H9 (cell line): Measurements from ENCODE around the gene NUDT10. TPM values are rescaled to one million over a fixed set of nuclear protein-coding genes. Genes with fewer than 3 reads are reported as not detected.
A peak's percentile ranks its signal among the peaks of the same experiment; 100 is the strongest.

Source experiments
- DNase-seq: peaks from one replicate; pipeline ENCODE4 v3.0.0-alpha.2; 2017
- H2AFZ ChIP-seq: one replicate; pipeline ENCODE4 v1.6.1; 2013; ENCODE audit warnings: mild to moderate bottlenecking, low read length, control low read depth, moderate library complexity
- H2AK5ac ChIP-seq: 2 replicates; pipeline ENCODE4 v1.6.1; 2013; ENCODE audit warnings: low read length, control low read depth, mixed read lengths; ENCODE audit not compliant: insufficient read length
- H2BK120ac ChIP-seq: one replicate; pipeline ENCODE4 v1.6.1; 2013; ENCODE audit warnings: low read depth, mild to moderate bottlenecking, low read length, control low read depth, inconsistent platforms; ENCODE audit not compliant: poor library complexity, severe bottlenecking
- H2BK12ac ChIP-seq: 2 replicates; pipeline ENCODE4 v1.6.1; 2013; ENCODE audit warnings: low read length, control low read depth, mixed read lengths, low read depth; ENCODE audit not compliant: insufficient read length
- H2BK15ac ChIP-seq: 2 replicates; pipeline ENCODE4 v1.6.1; 2013; ENCODE audit warnings: low read depth, low read length, control low read depth
- H2BK20ac ChIP-seq: one replicate; pipeline ENCODE4 v1.6.1; 2013; ENCODE audit warnings: low read depth, mild to moderate bottlenecking, low read length, control low read depth, inconsistent platforms; ENCODE audit not compliant: poor library complexity, severe bottlenecking
- H2BK5ac ChIP-seq: 2 replicates; pipeline ENCODE4 v1.6.1; 2013; ENCODE audit warnings: low read length, control low read depth, mixed read lengths; ENCODE audit not compliant: insufficient read length
- H3K14ac ChIP-seq: 2 replicates; pipeline ENCODE4 v1.6.1; 2013; ENCODE audit warnings: low read length, control low read depth; ENCODE audit not compliant: insufficient read depth
- H3K18ac ChIP-seq: 2 replicates; pipeline ENCODE4 v1.6.1; 2013; ENCODE audit warnings: low read depth, mild to moderate bottlenecking, mixed read lengths, low read length, control low read depth; ENCODE audit not compliant: insufficient read length
- H3K23ac ChIP-seq: 2 replicates; pipeline ENCODE4 v1.6.1; 2013; ENCODE audit warnings: low read length, control low read depth, mixed read lengths, low read depth; ENCODE audit not compliant: insufficient read length
- H3K23me2 ChIP-seq: 2 replicates; pipeline ENCODE4 v1.6.1; 2013; ENCODE audit warnings: low read depth, mild to moderate bottlenecking, mixed read lengths, low read length, control low read depth; ENCODE audit not compliant: insufficient read length, poor library complexity, severe bottlenecking
- H3K27ac ChIP-seq: 2 replicates; pipeline ENCODE4 v1.5.1; 2013; ENCODE audit warnings: low read length, control low read depth, mixed read lengths, low read depth; ENCODE audit not compliant: insufficient read length
- H3K27me3 ChIP-seq: 2 replicates; pipeline ENCODE4 v1.6.1; 2013; ENCODE audit warnings: low read length, control low read depth, inconsistent platforms; ENCODE audit not compliant: insufficient read depth
- H3K4ac ChIP-seq: 2 replicates; pipeline ENCODE4 v1.6.1; 2013; ENCODE audit warnings: low read depth, mild to moderate bottlenecking, control low read depth, inconsistent platforms, low read length, moderate library complexity
- H3K4me1 ChIP-seq: 2 replicates; pipeline ENCODE4 v1.6.1; 2013; ENCODE audit warnings: low read length, control low read depth, inconsistent platforms; ENCODE audit not compliant: insufficient read depth
- H3K4me2 ChIP-seq: 2 replicates; pipeline ENCODE4 v1.6.1; 2013; ENCODE audit warnings: low read length, control low read depth, mixed read lengths; ENCODE audit not compliant: insufficient read length, insufficient read depth
- H3K56ac ChIP-seq: 2 replicates; pipeline ENCODE4 v1.6.1; 2013; ENCODE audit warnings: low read depth, mild to moderate bottlenecking, mixed read lengths, low read length, control low read depth; ENCODE audit not compliant: insufficient read length
- H3K79me1 ChIP-seq: 2 replicates; pipeline ENCODE4 v1.6.1; 2013; ENCODE audit warnings: low read depth, mild to moderate bottlenecking, moderate library complexity, low read length, control low read depth, inconsistent platforms; ENCODE audit not compliant: insufficient read depth, poor library complexity, severe bottlenecking
- H3K79me2 ChIP-seq: 2 replicates; pipeline ENCODE4 v1.6.1; 2013; ENCODE audit warnings: low read length, control low read depth, inconsistent platforms; ENCODE audit not compliant: insufficient read depth
- H3K9ac ChIP-seq: 2 replicates; pipeline ENCODE4 v1.6.1; 2013; ENCODE audit warnings: low read length, control low read depth, mixed read lengths; ENCODE audit not compliant: insufficient read length; ENCODE audit errors: extremely low read depth
- H3K9me3 ChIP-seq: one replicate; pipeline ENCODE4 v1.6.1; 2013; ENCODE audit warnings: low read depth, low read length, inconsistent platforms; ENCODE audit not compliant: control insufficient read depth
- H3T11ph ChIP-seq: one replicate; pipeline ENCODE4 v1.6.1; 2013; ENCODE audit warnings: mild to moderate bottlenecking, low read length, control low read depth, inconsistent platforms
- H4K20me1 ChIP-seq: one replicate; pipeline ENCODE4 v1.6.1; 2013; ENCODE audit not compliant: control insufficient read depth, insufficient read length, insufficient read depth
- H4K5ac ChIP-seq: 2 replicates; pipeline ENCODE4 v1.6.1; 2013; ENCODE audit warnings: low read depth, mild to moderate bottlenecking, mixed read lengths, low read length, control low read depth; ENCODE audit not compliant: insufficient read length
- H4K8ac ChIP-seq: replicated peaks from 2 replicates; pipeline ENCODE4 v1.6.1; 2013; ENCODE audit warnings: low read length, control low read depth, mixed read lengths, low read depth; ENCODE audit not compliant: insufficient read length
- H4K91ac ChIP-seq: 2 replicates; pipeline ENCODE4 v1.6.1; 2013; ENCODE audit warnings: low read depth, mild to moderate bottlenecking, moderate library complexity, mixed read lengths, low read length, control low read depth; ENCODE audit not compliant: insufficient read length
- H3K27ac Mint-ChIP-seq, 3 experiments: 2 replicates in 2 of 3; 3 replicates in 1 of 3; pipeline ENCODE4 v1.8.0; 2020 to 2021; ENCODE audit warnings: mixed read lengths in 3 of 3, mild to moderate bottlenecking in 1 of 3, moderate library complexity in 1 of 3
- H3K27me3 Mint-ChIP-seq: 2 replicates; pipeline ENCODE4 v1.8.0; 2021; ENCODE audit warnings: low read depth, mild to moderate bottlenecking, moderate library complexity, mixed read lengths
- H3K36me3 Mint-ChIP-seq, 3 experiments: 2 replicates in 2 of 3; 3 replicates in 1 of 3; pipeline ENCODE4 v1.8.0; 2020 to 2021; ENCODE audit warnings: low read depth in 3 of 3, mixed read lengths in 3 of 3; ENCODE audit not compliant: insufficient read depth in 1 of 3
- H3K4me1 Mint-ChIP-seq, 2 experiments: 2 replicates each; pipeline ENCODE4 v1.8.0; 2020; ENCODE audit warnings: mixed read lengths in 2 of 2
- H3K4me3 Mint-ChIP-seq, 2 experiments: 2 replicates in 1 of 2; 3 replicates in 1 of 2; pipeline ENCODE4 v1.8.0; 2020 to 2021; ENCODE audit warnings: mild to moderate bottlenecking in 2 of 2, mixed read lengths in 2 of 2, moderate library complexity in 1 of 2
- H3K9me3 Mint-ChIP-seq, 2 experiments: 2 replicates in 1 of 2; 3 replicates in 1 of 2; pipeline ENCODE4 v1.8.0; 2020; ENCODE audit warnings: mild to moderate bottlenecking in 2 of 2, mixed read lengths in 2 of 2, moderate library complexity in 1 of 2
- WGBS: extraction: QIAGEN DNeasy Blood & Tissue Kit; methylation state at CpG from one replicate; pipeline ENCODE4 v1.1.7; 2013; ENCODE audit warnings: missing lambda C conversion rate, low lambda C conversion rate, mixed read lengths; ENCODE audit not compliant: insufficient read length; ENCODE audit errors: extremely low coverage; 5-methylcytosine and 5-hydroxymethylcytosine counted together
- long read RNA-seq: library from polyadenylated mRNA; unstranded; transcript quantifications from one replicate; pipeline ENCODE4 v2.0.0, GENCODE V29; 2020
- total RNA-seq: library from RNA; stranded (reverse); gene quantifications from 2 replicates; pipeline ENCODE4 v1.2.1, GENCODE V29; 2021
- TF ChIP-seq, protein P1 (sequence below): fragments of 200-600 bp; sonication (generic); conservative IDR thresholded peaks from 3 replicates; pipeline ENCODE4 v1.8.0; 2021; ENCODE audit warnings: antibody characterized with exemption, mild to moderate bottlenecking

The NUDT10 gene
- 11.9 and 12.2 TPM in 2 replicates for total RNA-seq
- long read RNA-seq, transcript NUDT10-201 (2 exons, 1,917 nt), result major isoform, 105 of 106 reads
- long read RNA-seq, partial matches to known transcripts, result 0 of 106 reads
- long read RNA-seq, other reads (novel, unspliced or antisense), result 1 of 106 reads

DNA sequence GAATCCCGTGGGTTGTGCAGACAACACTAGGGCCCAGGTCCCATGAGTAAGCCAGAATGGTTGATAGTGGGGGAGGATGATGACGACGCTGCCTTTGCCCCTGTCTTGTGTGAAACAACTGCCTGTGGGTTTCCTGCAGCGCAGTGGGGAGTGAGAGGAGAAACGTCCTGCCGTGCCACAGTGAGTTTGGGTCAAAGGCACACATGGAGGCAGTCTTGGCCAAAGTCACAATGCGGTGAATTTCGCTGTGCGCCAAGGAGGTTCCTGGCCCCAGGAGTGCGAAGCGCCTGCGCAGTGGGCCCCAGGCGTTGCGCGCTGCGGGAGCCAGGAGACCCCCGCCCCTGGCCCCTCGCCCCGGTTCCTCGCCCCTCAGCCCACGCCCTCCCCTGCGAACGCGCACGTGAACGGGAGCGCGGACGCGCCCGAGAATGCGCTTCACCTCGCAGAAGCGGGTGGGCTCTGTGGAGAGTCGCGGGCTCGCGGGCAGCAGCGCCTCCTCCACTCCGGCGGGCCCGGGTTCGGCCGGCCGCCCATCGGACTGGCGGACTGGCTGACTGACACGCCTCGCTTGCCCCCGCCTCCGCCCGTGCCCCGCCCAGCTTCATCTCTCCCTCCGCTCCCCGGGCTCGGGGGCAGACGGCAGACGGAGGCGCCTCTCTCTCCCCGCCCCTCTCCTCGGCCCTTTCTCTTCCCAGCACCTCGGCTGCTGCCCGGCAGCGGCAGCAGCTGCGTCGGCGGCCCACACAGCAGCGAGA is at the start of gene NUDT10:
NUDT10 (plus strand) TSS at position 635 of the 755 bp plus-strand sequence. CDS start 144 bp downstream, outside the sequence.
- Histone ChIP-seq H3K14ac (peak within 1 kb of the TSS; percentile 57; the same call in 1 of the 2 replicates), H3K79me1 (no peaks in the 10 kb centered on the region), H2BK20ac (no peak within 1 kb of the TSS), H2AFZ (no peak within 1 kb of the TSS), H3K79me2 (no peaks in the 10 kb centered on the region; the same call in 1 of the 2 replicates), H2BK15ac (no peak within 1 kb of the TSS), H3K4me2 (peak within 1 kb of the TSS; percentile 49), H3K4me1 (no peaks in the 10 kb centered on the region), H3K27ac (no peak within 1 kb of the TSS), H3K56ac (no peak within 1 kb of the TSS), H4K91ac (no peak within 1 kb of the TSS), H3K9me3 (peaks cover 17% of the 10 kb centered on the region), H3K27me3 (no peaks in the 10 kb centered on the region), H2BK12ac (no peak within 1 kb of the TSS), H3K23me2 (no peaks in the 10 kb centered on the region), H4K8ac (no peak within 1 kb of the TSS), H4K5ac (no peak within 1 kb of the TSS), H3K18ac (peak within 1 kb of the TSS; percentile 84), H3K9ac (peak within 1 kb of the TSS; percentile 66), H4K20me1 (no peaks in the 10 kb centered on the region), H2BK5ac (no peak within 1 kb of the TSS), H3K4ac (no peak within 1 kb of the TSS), H3T11ph (no peak within 1 kb of the TSS), H3K23ac (no peak within 1 kb of the TSS), H2BK120ac (no peak within 1 kb of the TSS), H2AK5ac (no peak within 1 kb of the TSS)
- Mint-ChIP-seq H3K4me3 (peak within 1 kb of the TSS; percentile 84 to 90), H3K27me3 (peaks cover 6% of the 10 kb centered on the region), H3K9me3 (peaks cover 70 to 73% of the 10 kb centered on the region in 2 experiments), H3K36me3 (peaks cover 0 to 4% (median 3%) of the 10 kb centered on the region in 3 experiments; a peak in 4 of 7 replicates), H3K27ac (peak within 1 kb of the TSS; percentile 61 to 91 (median 80); a peak in 4 of 7 replicates), H3K4me1 (peaks cover 11 to 19% of the 10 kb centered on the region in 2 experiments)
- DNase-seq, result peak; percentile 87
- TF ChIP-seq, protein P1, sequence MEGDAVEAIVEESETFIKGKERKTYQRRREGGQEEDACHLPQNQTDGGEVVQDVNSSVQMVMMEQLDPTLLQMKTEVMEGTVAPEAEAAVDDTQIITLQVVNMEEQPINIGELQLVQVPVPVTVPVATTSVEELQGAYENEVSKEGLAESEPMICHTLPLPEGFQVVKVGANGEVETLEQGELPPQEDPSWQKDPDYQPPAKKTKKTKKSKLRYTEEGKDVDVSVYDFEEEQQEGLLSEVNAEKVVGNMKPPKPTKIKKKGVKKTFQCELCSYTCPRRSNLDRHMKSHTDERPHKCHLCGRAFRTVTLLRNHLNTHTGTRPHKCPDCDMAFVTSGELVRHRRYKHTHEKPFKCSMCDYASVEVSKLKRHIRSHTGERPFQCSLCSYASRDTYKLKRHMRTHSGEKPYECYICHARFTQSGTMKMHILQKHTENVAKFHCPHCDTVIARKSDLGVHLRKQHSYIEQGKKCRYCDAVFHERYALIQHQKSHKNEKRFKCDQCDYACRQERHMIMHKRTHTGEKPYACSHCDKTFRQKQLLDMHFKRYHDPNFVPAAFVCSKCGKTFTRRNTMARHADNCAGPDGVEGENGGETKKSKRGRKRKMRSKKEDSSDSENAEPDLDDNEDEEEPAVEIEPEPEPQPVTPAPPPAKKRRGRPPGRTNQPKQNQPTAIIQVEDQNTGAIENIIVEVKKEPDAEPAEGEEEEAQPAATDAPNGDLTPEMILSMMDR, result no peak
- WGBS, result no CpG with 5 or more reads among the region's 68 CpGs
